Neuron (in vitro differentiated cells): ENCODE results near the gene SLFNL1.

ENCODE experiments used
- H2AFZ ChIP-seq: one replicate; pipeline ENCODE4 v1.6.1; 2013; ENCODE audit warnings: low read depth, mild to moderate bottlenecking, inconsistent platforms, low read length, moderate library complexity
- H3K27me3 ChIP-seq: one replicate; pipeline ENCODE4 v1.6.1; 2013; ENCODE audit warnings: low read length; ENCODE audit not compliant: insufficient read depth
- H3K36me3 ChIP-seq: one replicate; pipeline ENCODE4 v1.6.1; 2013; ENCODE audit warnings: low read length; ENCODE audit not compliant: insufficient read depth
- H3K4me1 ChIP-seq: one replicate; pipeline ENCODE4 v1.6.1; 2013; ENCODE audit warnings: low read length; ENCODE audit not compliant: insufficient read depth
- H3K4me3 ChIP-seq: 2 replicates; pipeline ENCODE4 v1.5.1; 2013; ENCODE audit warnings: mild to moderate bottlenecking, low read length, moderate library complexity
- H3K9me3 ChIP-seq: one replicate; pipeline ENCODE4 v1.6.1; 2013; ENCODE audit warnings: low read length

The SLFNL1 gene

GRCh38 chr1:41030872-41031616 is 9.5 kb upstream of the SLFNL1 start:
- peaks cover 61% of the 10 kb centered on the region for H3K36me3 ChIP-seq
- no peaks in the 10 kb centered on the region for H3K9me3 ChIP-seq

DNA sequence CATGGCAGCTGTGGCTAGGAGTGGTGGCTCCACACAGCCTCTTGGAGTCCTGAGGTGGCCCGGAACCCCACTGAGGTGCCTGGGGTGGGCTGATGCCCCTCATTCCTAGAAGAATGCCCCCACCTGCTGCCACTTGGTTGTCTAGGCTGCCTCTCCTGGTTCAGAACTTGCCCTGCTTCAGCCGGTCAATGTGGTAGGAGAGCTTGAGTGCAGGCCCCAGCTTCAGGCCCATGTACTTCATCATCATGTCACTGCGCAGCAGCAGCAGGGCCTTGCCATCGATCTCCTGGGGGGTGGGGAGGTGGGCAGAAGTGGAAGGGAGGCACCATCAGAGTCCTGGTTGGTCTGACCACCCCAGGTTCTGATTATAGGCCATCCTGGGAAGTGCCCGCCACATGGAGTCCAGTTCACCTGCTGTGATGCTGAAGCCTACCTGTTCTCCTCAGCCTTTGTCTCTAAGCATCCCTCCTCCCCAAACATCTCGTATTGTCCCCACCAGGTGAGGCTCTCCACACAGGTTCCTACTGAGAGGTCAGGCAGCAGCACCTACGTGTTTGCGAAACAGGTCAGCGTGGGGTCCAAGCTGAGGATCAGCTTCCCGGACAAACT is 6.6 kb upstream of the SLFNL1 start:
- no peaks in the 10 kb centered on the region for H3K27me3 ChIP-seq
- H2AFZ ChIP-seq: no peak overlapping the region
- peaks cover 6% of the 10 kb centered on the region for H3K4me1 ChIP-seq
- peaks cover 38% of the 10 kb centered on the region for H3K36me3 ChIP-seq
- H3K4me3 ChIP-seq: no peak overlapping the region
- no peaks in the 10 kb centered on the region for H3K9me3 ChIP-seq

More at GRCh38 chr1:41030872-41031616, 9.5 kb upstream of the SLFNL1 start:
- H3K4me3 ChIP-seq: no peak overlapping the region
- no peaks in the 10 kb centered on the region for H3K27me3 ChIP-seq
- H3K4me1 ChIP-seq: no peaks in the 10 kb centered on the region
- no peak overlapping the region for H2AFZ ChIP-seq

GRCh38 chr1:41025979-41026819 is 4.7 kb upstream of the SLFNL1 start:
- Histone ChIP-seq H3K4me1 (peaks cover 6% of the 10 kb centered on the region), H3K9me3 (no peaks in the 10 kb centered on the region), H3K4me3 (no peak overlapping the region), H2AFZ (no peak overlapping the region), H3K27me3 (no peaks in the 10 kb centered on the region), H3K36me3 (peaks cover 30% of the 10 kb centered on the region)

GRCh38 chr1:41024953-41025352 is 3.4 kb upstream of the SLFNL1 start:
- Histone ChIP-seq H3K36me3 (peaks cover 23% of the 10 kb centered on the region), H2AFZ (no peak overlapping the region), H3K4me3 (no peak overlapping the region), H3K27me3 (no peaks in the 10 kb centered on the region), H3K4me1 (peaks cover 6% of the 10 kb centered on the region), H3K9me3 (no peaks in the 10 kb centered on the region)

GRCh38 chr1:41023279-41023990 is 1.9 kb upstream of the SLFNL1 start:
- Histone ChIP-seq H2AFZ (no peak overlapping the region), H3K27me3 (no peaks in the 10 kb centered on the region), H3K9me3 (no peaks in the 10 kb centered on the region), H3K4me1 (peaks cover 6% of the 10 kb centered on the region), H3K36me3 (peaks cover 23% of the 10 kb centered on the region), H3K4me3 (no peak overlapping the region)

GRCh38 chr1:41022424-41022823 is 899 bp upstream of the SLFNL1 start:
- no peaks in the 10 kb centered on the region for H3K9me3 ChIP-seq
- peaks cover 6% of the 10 kb centered on the region for H3K4me1 ChIP-seq
- H3K27me3 ChIP-seq: no peaks in the 10 kb centered on the region
- no peak overlapping the region for H2AFZ ChIP-seq
- H3K36me3 ChIP-seq: peaks cover 27% of the 10 kb centered on the region
- H3K4me3 ChIP-seq: no peak overlapping the region

GRCh38 chr1:41020654-41021053 is 871 bp downstream of the SLFNL1 start:
- H3K4me1 ChIP-seq: peaks cover 6% of the 10 kb centered on the region
- no peaks in the 10 kb centered on the region for H3K27me3 ChIP-seq
- peaks cover 33% of the 10 kb centered on the region for H3K36me3 ChIP-seq
- no peak overlapping the region for H3K4me3 ChIP-seq
- no peaks in the 10 kb centered on the region for H3K9me3 ChIP-seq
- no peak overlapping the region for H2AFZ ChIP-seq

- no peaks in the 10 kb centered on the region for H3K9me3 ChIP-seq
- peaks cover 37% of the 10 kb centered on the region for H3K36me3 ChIP-seq
- H3K27me3 ChIP-seq: no peaks in the 10 kb centered on the region
- H2AFZ ChIP-seq: no peak overlapping the region
- peaks cover 3% of the 10 kb centered on the region for H3K4me1 ChIP-seq
- H3K4me3 ChIP-seq: no peak overlapping the region
Observed at GRCh38 chr1:41020109-41020576, 1.4 kb downstream of the SLFNL1 start.

DNA sequence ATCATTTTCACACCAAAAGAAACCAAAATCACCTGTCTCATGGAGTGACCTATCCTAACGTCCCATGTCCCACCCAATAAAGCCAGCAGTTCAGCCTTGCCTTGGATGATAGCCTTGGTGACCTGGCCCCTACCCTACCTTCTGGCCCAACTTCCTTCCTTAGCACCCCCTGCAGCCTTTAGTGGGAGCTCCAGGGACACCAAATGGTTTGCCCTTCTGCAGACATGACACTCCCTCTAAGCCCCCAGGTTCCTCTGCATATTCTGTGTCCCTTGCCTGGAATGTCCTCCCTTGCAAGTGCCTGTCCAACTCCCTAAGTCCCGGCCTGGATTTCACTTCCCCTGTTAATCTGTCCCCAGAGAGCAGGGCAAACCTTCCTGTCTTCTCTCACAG is 2.2 kb downstream of the SLFNL1 start:
- no peak overlapping the region for H3K4me3 ChIP-seq
- no peaks in the 10 kb centered on the region for H3K4me1 ChIP-seq
- no peaks in the 10 kb centered on the region for H3K9me3 ChIP-seq
- peaks cover 43% of the 10 kb centered on the region for H3K36me3 ChIP-seq
- H2AFZ ChIP-seq: no peak overlapping the region
- no peaks in the 10 kb centered on the region for H3K27me3 ChIP-seq

DNA sequence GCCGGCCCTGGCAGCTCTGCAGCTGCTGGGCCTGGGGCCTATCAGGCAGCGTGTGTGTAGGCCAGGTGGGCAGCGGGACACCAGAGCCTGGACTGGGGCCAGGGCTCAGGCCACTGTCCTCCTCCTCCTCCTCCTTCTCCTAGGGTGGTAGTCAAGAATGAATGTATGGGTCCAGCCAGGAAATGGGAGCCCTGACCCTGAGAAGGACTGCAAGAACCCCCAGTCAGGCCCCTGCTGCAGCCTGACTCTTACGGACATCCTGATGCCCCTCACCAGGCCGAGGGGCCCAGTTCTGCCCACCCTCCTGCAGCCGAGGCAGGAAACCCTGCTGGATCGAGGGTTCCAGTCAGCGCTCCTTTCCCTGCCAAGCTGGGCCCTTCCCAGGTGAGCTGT is 3.5 kb downstream of the SLFNL1 start:
- Histone ChIP-seq H3K9me3 (no peaks in the 10 kb centered on the region), H3K27me3 (no peaks in the 10 kb centered on the region), H2AFZ (no peak overlapping the region), H3K4me3 (no peak overlapping the region), H3K4me1 (no peaks in the 10 kb centered on the region), H3K36me3 (peaks cover 52% of the 10 kb centered on the region)

GRCh38 chr1:41017141-41018017 is 4.1 kb downstream of the SLFNL1 start:
- no peak overlapping the region for H2AFZ ChIP-seq
- H3K4me1 ChIP-seq: no peaks in the 10 kb centered on the region
- H3K36me3 ChIP-seq: peaks cover 56% of the 10 kb centered on the region
- no peak overlapping the region for H3K4me3 ChIP-seq
- H3K9me3 ChIP-seq: no peaks in the 10 kb centered on the region
- H3K27me3 ChIP-seq: no peaks in the 10 kb centered on the region

- Histone ChIP-seq H3K9me3 (no peaks in the 10 kb centered on the region), H3K27me3 (no peaks in the 10 kb centered on the region), H3K4me3 (no peak overlapping the region), H2AFZ (no peak overlapping the region), H3K4me1 (no peaks in the 10 kb centered on the region), H3K36me3 (peaks cover 70% of the 10 kb centered on the region)
Observed at GRCh38 chr1:41015897-41016470, 5.5 kb downstream of the SLFNL1 start.
